D721Med (cell line): ENCODE results near the gene EOGT.
A peak's percentile ranks its signal among the peaks of the same experiment; 100 is the strongest.

Source experiments
- DNase-seq: peaks from one replicate; pipeline ENCODE4 v3.0.0; 2011; ENCODE audit warnings: low spot score; ENCODE audit not compliant: insufficient read length
- FAIRE-seq: peaks from 2 replicates; lab custom pipeline; 2011; peaks lifted over from hg19 to GRCh38; lab: Jason Lieb, UNC
- CTCF ChIP-seq: IDR thresholded peaks from 2 replicates; pipeline ENCODE4 v1.5.1; 2012; ENCODE audit warnings: mild to moderate bottlenecking, control low read depth; ENCODE audit not compliant: insufficient read depth; ENCODE audit errors: missing control alignments

EOGT gene

GRCh38 chr3:69013253-69014021, at the start of gene EOGT:
Gene EOGT (minus strand): TSS chr3:69013684. CDS start chr3:69009846, 3,838 bp downstream.
- FAIRE-seq, result no peak
- peak; percentile 56 for DNase-seq
- peak; percentile 64 for TF ChIP-seq CTCF

- FAIRE-seq (no peak), DNase-seq (no peak)
Measured at GRCh38 chr3:69059688-69060087, 46.2 kb upstream of the EOGT start.

GRCh38 chr3:69058947-69059224, 45.4 kb upstream of the EOGT start:
- no peak for TF ChIP-seq CTCF
- no peak for FAIRE-seq
- no peak for DNase-seq

More at GRCh38 chr3:69059688-69060087, 46.2 kb upstream of the EOGT start:
- no peak for TF ChIP-seq CTCF

GRCh38 chr3:69058180-69058946, 44.9 kb upstream of the EOGT start:
- no peak for FAIRE-seq
- no peak for DNase-seq
- TF ChIP-seq CTCF, result no peak

- FAIRE-seq, result no peak
- no peak for TF ChIP-seq CTCF
- no peak for DNase-seq
Measured at GRCh38 chr3:69052472-69052898, 39.0 kb upstream of the EOGT start.

GRCh38 chr3:69051756-69052471, 38.4 kb upstream of the EOGT start, which contains the start of gene TMF1:
Gene TMF1 (minus strand): TSS chr3:69052333. CDS start chr3:69052086, 247 bp downstream.
- FAIRE-seq, result peak; percentile 95
- TF ChIP-seq CTCF, result no peak
- DNase-seq, result peak; percentile 39
